Measurements from ENCODE around the gene PNPLA7. TPM values are rescaled to one million over a fixed set of nuclear protein-coding genes. Genes with fewer than 3 reads are reported as not detected.
"Not testable (repeated sequence)": the region's sequence is repeated elsewhere in the genome, so short reads cannot be mapped to it uniquely, and the experiment has no call there.

PNPLA7 gene
- total RNA-seq, 1 experiment from 2014 or later: 0.10 TPM

DNA sequence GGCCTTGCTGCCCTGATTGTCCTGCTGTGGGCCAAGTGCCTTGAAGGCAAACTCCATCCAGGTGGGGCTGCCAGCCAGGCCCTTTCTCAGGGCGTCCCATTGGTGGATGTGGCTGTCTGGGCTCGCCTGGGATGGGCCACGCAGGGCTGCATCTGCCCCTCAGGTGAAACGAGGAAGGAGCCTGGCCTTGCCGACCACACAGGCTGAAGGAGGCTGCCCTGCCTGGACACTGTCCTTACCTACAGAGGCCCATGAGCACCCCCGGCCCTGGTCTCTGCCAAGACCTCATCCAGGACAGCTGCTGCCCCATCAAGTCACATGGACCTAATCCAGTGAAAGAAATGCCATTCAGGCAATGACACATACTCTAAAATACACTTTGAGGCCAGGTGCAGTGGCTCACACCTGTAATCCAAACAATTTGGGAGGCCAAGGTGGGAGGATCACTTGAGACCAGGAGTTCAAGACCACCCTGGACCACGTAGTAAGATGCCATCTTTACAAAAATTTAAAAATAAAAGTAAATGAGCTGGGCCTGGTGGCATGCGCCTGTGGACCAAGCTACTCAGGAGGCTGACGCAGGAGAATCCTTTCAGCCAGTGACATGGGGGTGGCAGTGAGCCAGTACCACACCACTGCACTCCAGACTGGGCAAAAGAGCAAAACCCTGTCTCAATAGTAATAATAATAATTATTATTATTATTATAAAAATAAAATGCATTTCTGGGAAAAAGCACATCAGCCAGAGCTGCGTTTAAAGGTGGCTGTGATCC, 33.9 kb downstream of the PNPLA7 start:
- no peak for DNase-seq (ENCODE audit: extremely low read depth, low read depth)

DNA sequence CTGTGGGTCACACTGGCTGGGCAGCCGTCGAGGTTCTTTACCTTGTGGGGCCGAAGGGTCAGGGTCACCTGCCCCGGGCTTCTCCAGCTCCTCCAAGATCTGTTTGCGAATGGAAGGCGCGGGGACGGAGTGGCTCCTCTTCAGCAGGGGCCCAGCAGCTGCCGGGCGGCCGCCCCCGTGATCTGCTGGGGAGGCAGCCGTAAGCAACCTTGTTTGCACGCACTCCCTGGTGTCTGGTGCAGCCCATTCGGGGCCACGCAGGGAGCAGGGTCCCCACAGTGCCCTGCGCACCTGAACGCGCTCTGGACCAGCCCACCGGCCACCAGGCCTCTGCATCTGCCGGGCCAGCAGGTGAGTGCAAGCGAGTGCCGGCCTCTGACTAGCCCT, 34.9 kb downstream of the PNPLA7 start:
- DNase-seq (ENCODE audit: extremely low read depth, low read depth): no peak

DNA sequence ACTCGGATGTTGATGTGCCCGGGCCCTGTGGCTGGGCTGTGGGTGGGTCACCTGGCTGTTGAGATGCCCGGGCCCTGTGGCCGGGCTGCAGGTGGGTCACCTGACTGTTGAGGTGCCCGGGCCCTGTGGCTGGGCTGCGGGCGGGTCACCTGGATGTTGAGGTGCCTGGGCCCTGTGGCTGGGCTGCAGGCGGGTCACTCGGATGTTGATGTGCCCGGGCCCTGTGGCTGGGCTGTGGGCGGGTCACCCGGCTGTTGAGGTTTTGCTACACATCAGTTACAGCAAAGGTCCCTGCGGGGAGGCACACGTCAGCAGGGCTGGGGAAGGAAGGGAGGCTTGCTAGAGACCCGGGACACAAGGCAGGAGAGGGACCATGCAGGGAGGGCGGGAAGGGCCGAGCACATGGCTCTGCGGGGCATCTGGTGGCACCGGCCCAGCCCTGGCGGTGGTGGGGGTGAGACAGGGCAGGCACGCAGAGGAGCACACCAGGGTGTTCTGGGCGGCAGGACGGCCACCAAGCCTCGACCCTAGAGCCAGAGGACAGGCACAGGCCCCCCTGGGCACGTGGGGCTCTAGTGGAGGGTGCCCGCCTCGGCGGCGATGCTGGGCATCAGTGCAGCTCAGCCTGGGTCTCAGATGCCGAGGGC, 35.4 kb downstream of the PNPLA7 start:
- no peak for DNase-seq (ENCODE audit: extremely low read depth, low read depth)

DNA sequence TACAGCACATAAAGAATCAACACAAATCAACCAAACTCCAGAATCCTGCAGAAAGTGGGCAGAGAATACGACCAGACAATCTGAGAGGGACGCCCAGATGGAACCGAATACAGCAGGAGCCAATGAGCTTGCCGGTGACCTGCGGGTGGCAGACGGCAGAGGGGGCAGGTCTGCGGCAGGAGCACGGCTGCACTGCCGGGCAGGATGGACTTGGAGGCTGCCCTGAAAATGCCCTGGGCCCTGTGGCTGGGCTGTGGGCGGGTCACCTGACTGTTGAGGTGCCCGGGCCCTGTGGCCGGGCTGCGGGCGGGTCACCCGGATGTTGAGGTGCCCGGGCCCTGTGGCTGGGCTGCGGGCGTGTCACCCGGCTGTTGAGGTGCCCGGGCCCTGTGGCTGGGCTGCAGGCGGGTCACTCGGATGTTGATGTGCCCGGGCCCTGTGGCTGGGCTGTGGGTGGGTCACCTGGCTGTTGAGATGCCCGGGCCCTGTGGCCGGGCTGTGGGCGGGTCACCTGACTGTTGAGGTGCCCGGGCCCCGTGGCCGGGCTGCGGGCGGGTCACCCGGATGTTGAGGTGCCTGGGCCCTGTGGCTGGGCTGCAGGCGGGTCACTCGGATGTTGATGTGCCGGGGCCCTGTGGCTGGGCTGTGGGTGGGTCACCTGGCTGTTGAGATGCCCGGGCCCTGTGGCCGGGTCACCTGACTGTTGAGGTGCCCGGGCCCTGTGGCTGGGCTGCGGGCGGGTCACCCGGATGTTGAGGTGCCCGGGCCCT, 36.2 kb downstream of the PNPLA7 start:
- DNase-seq (ENCODE audit: extremely low read depth, low read depth): peak; percentile 18

DNA sequence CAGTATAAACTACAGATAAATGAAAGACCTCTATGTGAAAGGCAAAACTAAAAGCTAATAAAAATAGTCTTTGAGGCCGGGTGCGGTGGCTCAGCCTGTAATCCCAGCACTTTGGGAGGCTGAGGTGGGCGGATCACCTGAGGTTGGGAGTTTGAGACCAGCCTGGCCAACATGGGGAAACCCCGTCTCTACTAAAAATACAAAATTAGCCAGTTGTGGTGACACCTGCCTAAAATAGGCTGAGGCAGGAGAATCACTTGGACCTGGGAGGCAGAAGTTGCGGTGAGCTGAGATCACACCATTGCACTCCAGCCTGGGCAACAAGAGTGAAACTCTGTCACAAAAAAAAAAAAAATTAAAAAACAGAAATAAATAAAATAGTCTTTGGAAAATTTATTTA, 37.1 kb downstream of the PNPLA7 start:
- DNase-seq (ENCODE audit: extremely low read depth, low read depth): not testable (repeated sequence)

DNA sequence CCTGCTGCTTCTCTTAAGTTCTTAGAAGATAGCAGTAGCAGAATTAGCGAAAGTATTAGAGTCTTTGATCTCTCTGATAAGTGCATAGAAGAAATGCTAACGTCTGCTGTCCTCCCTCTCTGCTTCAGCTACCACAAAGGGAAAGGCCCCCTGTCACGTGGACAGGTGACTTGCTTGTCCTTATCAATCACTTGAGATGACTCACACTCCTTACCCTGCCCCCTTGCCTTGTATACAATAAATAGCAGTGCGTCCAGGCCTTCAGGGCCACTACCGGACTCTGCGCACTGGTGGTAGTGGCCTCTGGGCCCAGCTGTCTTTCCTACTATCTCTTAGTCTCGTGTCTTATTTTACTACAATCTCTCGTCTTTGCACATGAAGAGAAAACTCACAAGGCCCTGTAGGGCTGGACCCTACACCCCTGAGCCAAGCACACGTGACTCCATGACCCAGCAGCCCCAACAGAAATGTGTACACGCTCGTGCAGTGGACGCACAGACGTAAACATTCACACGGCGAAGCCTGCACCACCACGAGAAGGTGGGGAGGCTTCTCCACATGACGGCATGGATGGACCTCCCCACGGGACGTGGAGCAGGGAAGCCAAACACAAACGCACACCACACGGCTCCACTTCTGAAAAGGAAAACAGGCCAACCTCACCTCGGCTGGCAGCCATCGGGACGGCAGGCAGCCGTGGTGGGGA, 38.3 kb downstream of the PNPLA7 start:
- DNase-seq (ENCODE audit: extremely low read depth, low read depth): no peak

DNA sequence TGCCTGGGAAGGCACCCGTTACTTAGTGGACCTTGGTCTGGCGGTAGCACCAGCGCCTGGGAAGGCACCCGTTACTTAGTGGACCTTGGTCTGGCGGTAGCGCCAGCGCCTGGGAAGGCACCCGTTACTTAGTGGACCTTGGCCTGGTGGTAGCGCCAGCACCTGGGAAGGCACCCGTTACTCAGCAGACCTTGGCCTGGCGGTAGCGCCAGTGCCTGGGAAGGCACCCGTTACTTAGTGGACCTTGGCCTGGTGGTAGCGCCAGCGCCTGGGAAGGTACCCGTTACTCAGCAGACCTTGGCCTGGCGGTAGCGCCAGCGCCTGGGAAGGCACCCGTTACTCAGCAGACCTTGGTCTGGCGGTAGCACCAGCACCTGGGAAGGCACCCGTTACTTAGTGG, 39.1 kb downstream of the PNPLA7 start:
- not testable (repeated sequence) for DNase-seq (ENCODE audit: extremely low read depth, low read depth)

DNA sequence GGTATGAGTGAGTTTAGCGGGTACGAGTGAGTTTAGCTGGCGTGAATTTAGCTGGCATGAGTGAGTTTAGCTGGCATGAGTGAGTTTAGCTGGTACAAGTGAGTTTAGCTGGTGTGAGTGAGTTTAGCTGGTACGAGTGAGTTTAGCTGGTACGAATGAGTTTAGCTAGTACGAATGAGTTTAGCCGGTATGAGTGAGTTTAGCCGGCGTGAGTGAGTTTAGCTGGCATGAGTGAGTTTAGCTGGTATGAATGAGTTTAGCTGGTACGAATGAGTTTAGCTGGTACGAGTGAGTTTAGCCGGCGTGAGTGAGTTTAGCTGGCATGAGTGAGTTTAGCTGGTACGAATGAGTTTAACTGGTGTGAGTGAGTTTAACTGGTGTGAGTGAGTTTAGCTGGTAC, 41.0 kb downstream of the PNPLA7 start:
- DNase-seq (ENCODE audit: extremely low read depth, low read depth): no peak

DNA sequence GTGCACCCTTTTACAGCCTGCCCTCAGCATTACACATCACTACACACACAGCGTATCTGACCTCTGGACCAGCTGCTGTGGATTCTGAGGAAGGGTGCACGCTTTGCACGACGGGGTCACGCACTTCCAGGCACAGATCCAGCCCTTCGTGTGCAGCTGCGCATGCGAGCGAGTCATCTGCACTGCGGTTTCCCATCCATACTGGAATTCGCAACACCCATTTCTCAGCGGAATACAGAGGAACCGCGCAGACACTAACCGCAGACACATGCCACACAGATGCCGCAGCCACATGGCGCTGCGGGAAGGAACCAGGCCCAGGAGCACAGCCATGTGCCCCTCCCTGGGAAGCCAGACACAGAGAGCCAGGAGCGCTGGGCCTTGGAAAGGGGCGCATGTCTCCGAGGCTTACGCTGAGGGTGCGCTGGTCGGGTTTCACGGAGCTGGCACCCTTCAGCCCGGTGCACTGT, 43.5 kb downstream of the PNPLA7 start:
- DNase-seq (ENCODE audit: extremely low read depth, low read depth): no peak

DNA sequence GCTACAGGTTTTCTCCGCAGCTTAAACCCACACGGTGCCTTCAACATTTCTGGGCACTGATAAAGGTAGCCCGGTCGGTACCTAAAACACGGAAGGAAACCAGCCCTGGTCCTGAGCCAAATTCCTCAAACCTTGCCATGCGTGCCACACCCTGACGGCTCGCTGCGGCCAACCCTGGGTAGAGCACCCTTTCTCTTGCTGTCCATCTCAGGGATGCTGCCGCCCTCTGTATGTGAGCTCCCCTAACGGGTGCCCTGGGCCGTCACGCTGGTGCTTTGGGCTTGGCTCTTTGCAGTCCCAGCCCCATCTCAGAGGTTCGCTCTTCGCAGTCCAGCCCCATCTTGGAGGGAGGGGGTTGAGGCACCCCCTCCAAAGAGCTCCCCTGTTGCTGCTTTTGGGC, 43.9 kb downstream of the PNPLA7 start:
- DNase-seq (ENCODE audit: extremely low read depth, low read depth): peak; percentile 56

DNA sequence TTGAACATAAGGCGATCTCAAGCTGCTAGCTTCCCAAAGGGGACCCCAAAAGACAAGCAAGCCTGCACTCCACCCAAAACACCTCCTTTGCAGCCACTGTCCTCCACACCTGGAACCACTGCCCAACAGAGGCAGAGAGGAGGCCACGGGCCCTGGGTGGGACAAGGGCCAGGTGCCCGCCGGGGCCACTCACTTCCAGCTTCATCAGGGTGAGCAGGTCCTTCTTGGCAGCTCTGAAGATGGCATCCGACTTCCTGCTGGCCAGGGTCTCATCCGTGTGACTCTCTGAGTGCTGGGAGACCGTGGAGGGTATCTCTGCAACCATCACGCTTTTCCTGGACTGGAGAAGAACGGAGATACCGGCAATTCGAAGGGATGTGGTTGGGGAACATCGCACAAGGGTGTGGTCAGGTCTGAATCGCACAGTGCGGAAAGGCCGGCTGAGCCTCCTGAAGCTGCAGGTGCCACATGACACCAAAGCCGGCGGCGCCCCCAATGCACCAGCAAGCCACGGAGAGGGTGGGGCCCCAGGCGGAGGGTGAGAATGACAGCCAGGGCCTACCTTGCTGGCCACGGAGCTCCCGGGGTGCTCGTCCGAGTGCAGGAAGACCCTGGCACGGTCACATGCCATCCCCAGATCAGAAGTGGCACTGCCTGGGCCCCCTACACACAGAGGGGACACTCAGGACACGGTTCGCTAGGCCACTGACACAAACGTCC, 44.6 kb downstream of the PNPLA7 start:
- DNase-seq (ENCODE audit: extremely low read depth, low read depth): no peak

DNA sequence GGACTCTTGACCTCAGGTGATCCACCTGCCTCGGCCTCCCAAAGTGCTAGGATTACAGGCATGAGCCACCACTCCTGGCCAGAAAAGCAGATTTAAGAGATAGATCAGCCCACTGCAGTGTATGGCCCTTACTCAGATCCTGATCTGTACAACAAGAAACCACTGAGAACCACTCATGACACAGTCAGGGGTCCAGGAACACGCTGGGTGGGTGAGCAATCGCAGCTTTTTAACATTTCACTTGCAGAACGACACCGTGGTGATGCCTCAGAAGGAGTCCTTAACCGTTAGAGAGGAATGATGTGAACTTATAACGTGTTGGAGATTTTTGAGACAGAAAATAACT, 45.8 kb downstream of the PNPLA7 start:
- DNase-seq (ENCODE audit: extremely low read depth, low read depth): no peak

DNA sequence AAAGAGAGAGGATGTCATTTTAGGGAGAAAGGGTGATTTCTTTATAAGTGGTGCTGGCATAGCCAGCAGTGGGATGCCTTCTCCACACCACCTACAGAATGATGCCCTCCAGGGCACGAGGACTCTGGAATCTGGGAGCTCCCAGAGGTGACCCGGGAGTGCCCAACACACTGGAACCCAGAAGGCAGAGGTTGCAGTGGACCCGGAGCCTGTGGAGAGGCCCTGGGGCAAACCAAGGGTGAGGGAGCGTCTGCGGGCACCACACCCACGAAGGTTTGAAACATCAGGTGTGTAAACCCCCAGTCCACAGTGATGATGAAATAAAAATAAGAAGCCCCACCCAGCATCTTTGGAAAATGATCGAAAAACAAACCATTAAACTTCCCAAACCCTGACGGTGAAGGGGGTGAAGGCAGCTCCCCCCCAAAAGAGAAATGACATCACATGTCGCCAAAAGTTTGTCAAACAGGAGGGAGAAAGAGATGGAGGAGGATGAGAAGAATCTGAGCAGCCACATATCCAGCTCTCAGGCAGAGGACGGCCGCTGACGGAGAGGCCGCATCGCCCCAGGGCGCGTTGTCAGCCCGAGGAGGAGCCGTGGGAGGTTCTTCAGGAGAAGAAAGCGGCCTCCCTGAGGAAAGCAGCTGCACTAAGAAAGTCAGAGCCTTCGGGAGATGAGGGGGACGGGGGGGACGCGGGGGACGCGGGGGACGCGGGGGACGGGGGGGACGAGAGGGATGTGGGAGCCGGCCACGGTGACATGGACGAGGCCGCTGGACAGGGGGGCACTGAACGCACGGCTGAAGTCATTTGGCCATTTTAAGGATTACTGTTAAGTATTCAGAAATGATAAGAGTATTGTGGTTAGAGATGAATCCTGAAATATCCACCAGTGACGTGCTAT, 47.9 kb downstream of the PNPLA7 start:
- peak; percentile 69 for DNase-seq (ENCODE audit: extremely low read depth, low read depth)

DNA sequence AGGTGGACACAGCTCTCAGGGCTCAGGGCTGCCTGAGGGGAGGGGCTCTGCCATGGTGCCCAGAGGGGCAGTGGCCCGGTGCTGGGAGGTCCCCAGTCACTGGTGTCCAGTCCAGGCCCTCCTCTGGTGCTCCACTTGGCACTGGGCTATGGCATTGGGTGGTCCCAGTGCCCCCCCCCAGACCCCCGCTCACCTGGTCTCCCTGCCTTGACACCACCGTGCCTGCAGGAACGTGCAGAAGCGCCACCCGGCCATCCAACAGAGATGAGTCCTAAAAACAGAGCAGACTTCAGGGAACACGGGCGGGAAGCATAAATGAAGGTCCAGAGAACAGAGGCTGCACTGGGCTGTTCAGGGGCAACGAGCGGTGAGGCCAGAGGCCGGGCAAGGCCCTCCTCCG, 48.7 kb downstream of the PNPLA7 start:
- no peak for DNase-seq (ENCODE audit: extremely low read depth, low read depth)

DNA sequence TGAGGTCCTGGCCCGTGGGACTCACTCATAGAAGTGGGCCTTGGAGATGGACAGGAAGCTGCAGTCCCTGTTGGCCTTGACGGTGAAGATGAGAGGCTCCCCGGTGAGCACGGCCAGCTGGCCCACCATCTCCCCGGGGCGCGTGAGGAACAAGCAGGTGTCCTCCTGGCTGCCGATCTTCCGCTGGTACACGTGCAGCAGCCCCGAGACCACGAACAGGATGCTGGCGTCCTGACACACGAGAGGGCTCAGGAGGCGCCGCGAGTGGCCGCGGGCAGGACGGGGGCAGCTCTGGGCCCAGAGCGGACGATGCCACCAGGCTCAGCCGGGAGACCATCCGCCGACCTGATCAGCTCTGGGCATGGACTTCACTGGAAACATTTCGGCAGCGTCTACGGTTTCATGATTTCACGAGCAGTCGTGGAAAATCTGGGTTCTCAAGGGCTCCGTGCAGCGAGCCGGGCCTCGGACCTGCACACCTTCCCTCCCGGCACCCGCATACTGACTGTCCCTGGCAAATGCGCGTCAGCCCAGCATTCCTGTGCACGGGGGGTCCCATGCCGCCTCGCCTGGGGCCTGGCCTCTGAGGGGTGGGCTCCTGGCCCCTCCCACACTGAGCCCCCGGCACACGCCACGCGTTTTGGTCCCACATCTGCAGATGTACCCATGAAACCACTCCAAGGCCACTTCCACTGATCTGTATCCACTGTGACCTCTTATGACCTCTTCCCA, 49.4 kb downstream of the PNPLA7 start:
- DNase-seq (ENCODE audit: extremely low read depth, low read depth): no peak

DNA sequence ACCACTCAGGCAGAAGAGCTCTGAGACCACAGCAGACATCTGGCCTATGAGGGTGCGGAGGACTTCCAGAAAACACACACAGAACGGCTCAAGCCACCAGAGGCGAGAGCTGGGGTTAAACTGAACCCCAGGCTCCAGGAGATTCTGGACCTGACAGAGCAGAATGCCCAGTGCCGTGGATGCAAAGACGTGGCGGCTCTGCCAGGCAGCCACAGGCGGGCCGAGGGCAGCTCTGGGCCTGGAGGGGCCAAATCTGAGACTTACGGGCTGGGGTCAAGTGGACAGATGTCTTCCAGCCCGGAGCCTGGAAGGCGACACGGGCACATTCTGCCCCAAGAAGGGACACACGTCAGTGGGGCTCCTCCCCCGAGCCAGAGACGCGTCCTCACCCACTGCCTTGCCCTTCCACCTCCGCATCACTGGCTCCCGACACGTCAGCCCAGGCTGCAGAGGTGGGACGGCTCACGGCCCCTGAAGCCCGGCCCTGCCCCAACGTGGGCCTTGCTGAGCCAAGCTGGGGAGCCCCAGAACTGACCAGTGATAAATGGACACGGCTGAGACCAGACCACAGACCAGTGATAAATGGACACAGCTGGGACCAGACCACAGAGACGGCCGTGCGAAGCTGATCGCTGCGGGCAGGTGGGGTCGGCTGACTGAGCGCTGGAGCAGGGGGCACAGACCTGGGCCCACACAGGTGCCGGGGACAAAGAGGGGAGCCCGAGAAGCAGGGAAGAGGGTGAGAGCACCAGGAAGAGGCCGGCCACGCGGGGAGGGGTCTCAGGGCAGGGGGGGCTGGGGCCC, 50.1 kb downstream of the PNPLA7 start:
- no peak for DNase-seq (ENCODE audit: extremely low read depth, low read depth)

DNA sequence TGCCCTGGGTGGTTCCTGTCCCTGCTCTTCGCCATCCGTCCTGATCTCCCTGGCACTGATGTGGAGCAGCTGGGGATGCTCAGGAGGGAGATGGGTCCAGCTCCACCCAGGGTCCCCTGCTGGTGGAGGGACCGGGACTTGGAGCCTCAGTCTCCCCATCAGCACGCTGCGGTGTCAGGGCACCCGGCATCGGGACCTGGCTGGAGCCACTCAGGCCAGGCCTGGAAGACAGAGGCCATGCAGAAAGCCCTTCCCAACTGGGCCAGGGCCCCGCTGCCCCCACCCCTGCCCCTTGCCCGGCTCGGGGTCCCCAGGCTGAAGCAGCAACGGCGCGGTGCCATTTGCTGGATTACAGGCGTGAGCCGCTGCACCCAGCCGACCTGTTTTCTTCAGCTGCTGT, 50.8 kb downstream of the PNPLA7 start:
- DNase-seq (ENCODE audit: extremely low read depth, low read depth): no peak

DNA sequence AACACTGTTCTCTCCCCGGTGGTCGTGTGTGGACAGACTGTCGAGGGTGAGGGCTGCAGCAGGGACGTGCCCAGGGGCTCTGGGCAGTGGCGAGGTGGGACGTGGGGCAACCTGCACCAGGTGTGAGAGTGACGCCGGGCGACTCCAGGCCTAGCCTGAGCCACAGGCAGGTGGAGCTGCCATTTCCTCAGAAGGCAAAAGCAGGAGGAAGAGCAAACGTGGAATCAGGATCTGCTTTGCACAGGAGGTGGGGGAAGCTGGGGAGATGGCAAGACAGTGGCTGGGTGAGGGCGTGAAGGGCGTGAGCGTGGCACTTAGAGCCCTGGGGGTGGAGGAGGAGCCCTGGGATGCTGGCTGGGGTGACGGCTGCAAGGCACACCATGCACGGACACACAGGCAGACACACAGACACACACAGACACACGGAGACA, 51.5 kb downstream of the PNPLA7 start:
- no peak for DNase-seq (ENCODE audit: extremely low read depth, low read depth)
